Cardiac muscle cell (in vitro differentiated cells and primary cell): ENCODE results near the gene RASAL3. TPM values are rescaled to one million over a fixed set of nuclear protein-coding genes. Genes with fewer than 3 reads are reported as not detected.

Experiments
- DNase-seq, 2 donors: peaks; one replicate each; pipeline versions ENCODE4 v3.0.0 to v3.0.0-alpha.2; 2010 to 2017; ENCODE audit warnings: low read depth in 1 of 2, low spot score in 1 of 2
- H3K27ac ChIP-seq: fragments of 200-600 bp; sonication (generic); 2 replicates; pipeline ENCODE4 v1.5.1; 2016
- H3K27me3 ChIP-seq: fragments of 200-600 bp; sonication (generic); 2 replicates; pipeline ENCODE4 v1.6.0; 2016; ENCODE audit warnings: control low read depth
- H3K36me3 ChIP-seq: fragments of 200-600 bp; sonication (generic); 2 replicates; pipeline ENCODE4 v1.5.1; 2016; ENCODE audit warnings: control low read depth
- H3K4me1 ChIP-seq: fragments of 200-600 bp; sonication (generic); 2 replicates; pipeline ENCODE4 v1.8.1; 2017; ENCODE audit warnings: low read depth, mild to moderate bottlenecking, mixed run types
- H3K4me3 ChIP-seq: fragments of 200-600 bp; sonication (generic); 2 replicates; pipeline ENCODE4 v1.5.1; 2016; ENCODE audit warnings: mild to moderate bottlenecking
- H3K9me3 ChIP-seq: fragments of 200-600 bp; sonication (generic); 2 replicates; pipeline ENCODE4 v1.5.1; 2017; ENCODE audit warnings: low read depth, mild to moderate bottlenecking, control low read depth
- polyA plus RNA-seq: library from polyadenylated mRNA; unstranded; fragments of >200 nt; fragmentation: Nextera tagmentation; extraction: Ambion mirVana; gene quantifications from 2 replicates; pipeline ENCODE4 v1.2.1, GENCODE V29; 2016
- total RNA-seq: library from RNA; depleted of rRNA; stranded (reverse); fragments of >200 nt; gene quantifications from 2 replicates; pipeline ENCODE4 v1.2.3, GENCODE V29; 2016
- TF ChIP-seq, protein P1 (sequence below): IDR thresholded peaks from 2 replicates; pipeline ENCODE4 v1.5.1; 2012; ENCODE audit warnings: low read depth, mild to moderate bottlenecking, low read length

RASAL3 gene
- total and polyA plus RNA-seq, 2 experiments from 2014 or later = not detected

DNA sequence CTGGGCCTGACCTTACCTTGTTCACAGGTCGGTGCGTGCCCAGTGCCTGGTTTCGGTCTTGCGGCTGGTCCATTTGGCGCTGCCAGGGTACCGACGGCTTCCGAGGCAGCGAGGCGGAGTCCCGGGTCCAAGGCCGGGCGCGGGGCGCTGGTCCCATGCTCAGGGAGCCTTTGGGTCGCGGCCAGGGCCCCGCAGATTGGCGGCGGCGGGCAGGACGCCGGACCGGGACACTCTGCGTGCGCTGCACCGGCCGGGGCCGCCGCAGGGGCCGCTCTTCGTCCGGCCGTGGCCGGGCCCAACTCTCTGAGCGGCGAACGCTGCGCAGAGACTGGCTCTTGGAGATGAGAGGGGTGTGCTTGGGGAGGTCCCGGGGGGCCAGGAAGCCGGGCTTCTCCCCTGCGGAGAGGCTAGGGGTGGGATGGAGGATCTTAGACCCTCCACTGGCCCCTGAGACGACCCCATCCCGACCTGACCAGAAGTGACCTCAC is 11.2 kb downstream of the RASAL3 start:
- Histone ChIP-seq H3K4me1 (no peaks in the 10 kb centered on the region), H3K27me3 (peaks cover 44% of the 10 kb centered on the region), H3K9me3 (no peaks in the 10 kb centered on the region), H3K4me3 (peak overlapping the region; percentile 12), H3K27ac (no peak overlapping the region), H3K36me3 (no peaks in the 10 kb centered on the region)
- TF ChIP-seq, protein P1, sequence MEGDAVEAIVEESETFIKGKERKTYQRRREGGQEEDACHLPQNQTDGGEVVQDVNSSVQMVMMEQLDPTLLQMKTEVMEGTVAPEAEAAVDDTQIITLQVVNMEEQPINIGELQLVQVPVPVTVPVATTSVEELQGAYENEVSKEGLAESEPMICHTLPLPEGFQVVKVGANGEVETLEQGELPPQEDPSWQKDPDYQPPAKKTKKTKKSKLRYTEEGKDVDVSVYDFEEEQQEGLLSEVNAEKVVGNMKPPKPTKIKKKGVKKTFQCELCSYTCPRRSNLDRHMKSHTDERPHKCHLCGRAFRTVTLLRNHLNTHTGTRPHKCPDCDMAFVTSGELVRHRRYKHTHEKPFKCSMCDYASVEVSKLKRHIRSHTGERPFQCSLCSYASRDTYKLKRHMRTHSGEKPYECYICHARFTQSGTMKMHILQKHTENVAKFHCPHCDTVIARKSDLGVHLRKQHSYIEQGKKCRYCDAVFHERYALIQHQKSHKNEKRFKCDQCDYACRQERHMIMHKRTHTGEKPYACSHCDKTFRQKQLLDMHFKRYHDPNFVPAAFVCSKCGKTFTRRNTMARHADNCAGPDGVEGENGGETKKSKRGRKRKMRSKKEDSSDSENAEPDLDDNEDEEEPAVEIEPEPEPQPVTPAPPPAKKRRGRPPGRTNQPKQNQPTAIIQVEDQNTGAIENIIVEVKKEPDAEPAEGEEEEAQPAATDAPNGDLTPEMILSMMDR = peak; percentile 42
- peak; percentile 14 to 36 for DNase-seq

DNA sequence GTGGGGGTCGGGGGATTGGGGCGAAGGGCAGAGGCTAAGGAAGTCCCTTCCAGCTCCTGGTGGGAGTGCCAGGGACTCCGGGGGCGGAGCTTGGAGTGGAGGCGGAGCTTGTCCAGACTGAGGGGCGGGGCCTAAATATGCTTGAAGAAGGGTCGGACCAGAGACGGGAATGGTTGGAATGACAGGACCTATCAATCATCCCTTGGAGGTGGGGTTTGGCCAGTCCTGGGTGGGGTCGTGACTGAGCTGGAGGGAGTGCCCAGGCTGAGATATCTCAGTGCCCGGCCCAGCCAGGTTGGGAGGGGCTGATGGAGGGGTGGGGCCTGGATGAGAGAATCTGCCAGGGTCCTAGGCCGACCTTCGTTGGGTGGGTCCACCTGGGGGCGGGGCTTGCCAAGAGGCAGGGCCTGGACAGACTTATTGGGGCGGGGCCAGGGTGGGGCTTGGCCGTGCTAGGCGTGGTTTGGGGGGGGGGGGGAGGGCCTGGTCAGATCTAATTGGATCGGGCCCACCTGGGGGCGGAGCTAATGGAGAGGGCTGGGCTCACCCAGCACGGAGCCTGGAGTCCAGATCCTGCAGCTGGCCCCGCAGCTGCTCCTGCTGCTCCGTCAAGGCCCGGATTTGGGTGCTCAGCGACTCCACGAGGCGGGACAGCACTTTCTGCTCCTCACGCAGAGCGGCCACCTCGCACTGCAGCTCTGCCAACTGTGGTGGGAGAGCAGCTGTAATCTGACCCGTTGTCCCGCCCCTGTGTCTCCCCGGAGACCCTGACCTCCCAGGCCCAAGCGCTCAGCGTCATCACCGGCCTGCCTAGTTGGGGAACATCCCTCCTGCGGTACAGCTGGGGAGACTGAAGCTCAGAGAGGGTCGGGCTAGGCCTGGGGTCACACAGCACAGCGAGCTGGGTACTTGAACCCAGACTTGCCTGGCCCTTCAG is 12.0 kb downstream of the RASAL3 start:
- Histone ChIP-seq H3K4me1 (no peaks in the 10 kb centered on the region), H3K27me3 (peaks cover 37% of the 10 kb centered on the region), H3K4me3 (peak overlapping the region; percentile 12), H3K36me3 (no peaks in the 10 kb centered on the region), H3K27ac (no peak overlapping the region), H3K9me3 (no peaks in the 10 kb centered on the region)
- TF ChIP-seq, protein P1 = no peak
- peak; percentile 90 to 91 for DNase-seq

DNA sequence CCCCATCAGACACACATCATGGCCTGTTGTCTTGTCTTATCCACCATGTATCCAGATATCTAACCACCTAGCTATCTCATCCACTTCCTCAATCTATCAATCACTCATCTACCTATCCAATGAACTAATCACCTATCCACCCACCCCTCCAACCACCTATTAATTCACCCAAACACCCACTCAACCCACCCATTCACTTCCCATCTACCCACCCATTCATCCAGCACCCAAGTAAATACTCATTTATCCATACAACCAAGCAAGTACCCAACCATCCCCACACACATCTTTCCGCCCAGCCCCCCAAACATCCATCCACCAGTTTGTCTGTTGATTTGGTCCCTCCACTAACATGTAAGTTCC is 13.8 kb downstream of the RASAL3 start:
- no peaks in the 10 kb centered on the region for H3K36me3 ChIP-seq
- no peak overlapping the region for H3K4me3 ChIP-seq
- H3K27ac ChIP-seq = no peak overlapping the region
- no peaks in the 10 kb centered on the region for H3K9me3 ChIP-seq
- no peak for DNase-seq
- peaks cover 18% of the 10 kb centered on the region for H3K27me3 ChIP-seq
- H3K4me1 ChIP-seq = no peaks in the 10 kb centered on the region
- TF ChIP-seq, protein P1 = no peak

DNA sequence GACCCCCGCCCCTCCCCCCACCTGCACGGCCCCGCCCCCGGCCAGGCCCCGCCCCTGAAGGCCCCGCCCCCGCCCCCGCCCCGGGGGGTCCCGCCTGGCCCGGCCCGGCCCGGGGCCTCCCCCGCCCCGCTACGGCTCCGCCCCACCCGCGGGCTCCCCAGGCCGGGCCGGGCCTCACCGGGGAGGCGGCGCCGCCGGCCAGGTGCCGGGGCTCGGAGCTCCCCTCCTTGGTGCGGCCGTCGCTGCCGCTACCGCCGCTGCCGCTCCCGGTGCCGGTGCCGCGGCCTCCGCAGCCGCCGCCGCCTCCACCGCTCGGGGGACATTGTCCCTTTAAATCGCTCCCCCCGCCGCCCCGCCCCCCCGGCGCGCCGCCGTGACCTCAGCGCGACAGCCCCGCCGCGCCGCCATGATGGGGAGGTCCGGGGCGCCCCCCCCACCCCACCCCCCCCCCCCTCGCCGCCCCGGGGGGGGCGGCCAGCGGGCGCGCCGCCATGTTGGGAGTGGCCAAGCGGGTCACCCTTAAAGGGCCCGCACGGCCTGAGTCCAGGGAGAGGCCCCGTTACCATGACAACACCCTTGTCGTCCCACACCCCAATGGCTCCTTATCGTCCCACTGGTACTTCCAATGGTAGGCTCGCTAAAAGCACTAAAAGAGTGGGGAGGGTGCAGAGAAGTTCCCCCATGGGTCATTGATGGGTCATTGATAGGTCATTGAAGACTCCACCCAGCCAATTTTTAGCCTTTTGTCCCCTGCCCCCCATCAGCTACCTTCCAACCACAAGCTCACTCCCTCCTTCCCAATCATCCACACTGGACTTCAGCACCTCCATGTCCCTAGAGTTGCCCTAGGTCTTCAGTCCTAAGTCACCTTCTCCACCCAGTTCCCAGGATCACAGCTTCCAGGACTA is 14.5 kb downstream of the RASAL3 start, which contains the start of gene WIZ:
WIZ (minus strand) TSS at position 337 of the 908 bp plus-strand sequence. CDS start 1,649 bp downstream, outside the sequence.
- H3K9me3 ChIP-seq = no peaks in the 10 kb centered on the region
- TF ChIP-seq, protein P1 = no peak

More for the DNA sequence above, 14.5 kb downstream of the RASAL3 start, which contains the start of gene WIZ:
- peak; percentile 85 to 87 for DNase-seq
- no peak within 1 kb of the TSS for H3K27ac ChIP-seq
- H3K4me1 ChIP-seq = no peaks in the 10 kb centered on the region
- H3K27me3 ChIP-seq = peaks cover 12% of the 10 kb centered on the region
- no peaks in the 10 kb centered on the region for H3K36me3 ChIP-seq
- peak within 1 kb of the TSS; percentile 87 for H3K4me3 ChIP-seq
